IMR-90 (cell line): ENCODE measurements around the gene TADA1. TPM values are rescaled to one million over a fixed set of nuclear protein-coding genes. Genes with fewer than 3 reads are reported as not detected.

Experiments
- ATAC-seq: fragments of 200-7000 bp; cut with Tn5 transposase; 2 replicates; pipeline ENCODE4 v1.9.1; 2020; ENCODE audit warnings: low read depth, mild to moderate bottlenecking, moderate library complexity
- BruUV-seq: library from RNA; stranded (reverse); fragments of 400-500 nt; replicated peaks from 2 replicates; lab custom pipeline; 2021; lab: Mats Ljungman, UMichigan
- CTCF ChIA-PET: fragments of 300-600 bp; formaldehyde crosslinking; extraction: SDS; loops from one replicate; lab custom pipeline; 2021; ENCODE audit warnings: antibody characterized with exemption; lab: Yijun Ruan, JAX
- POLR2A ChIA-PET: fragments of 300-600 bp; sonication (Branson Sonifier 250); formaldehyde crosslinking; loops from one replicate; lab custom pipeline; 2022; ENCODE audit warnings: antibody characterized with exemption; ENCODE audit not compliant: unreplicated experiment; lab: Charles Lee
- DNase-seq: peaks from one replicate; pipeline ENCODE4 v3.0.0; 2013
- H2AFZ ChIP-seq: replicated peaks from 2 replicates; pipeline ENCODE3; 2013; ENCODE audit warnings: low read length, mild to moderate bottlenecking; ENCODE audit not compliant: poor library complexity
- H2AK5ac ChIP-seq: 2 replicates; pipeline ENCODE4 v1.6.1; 2013; ENCODE audit warnings: low read depth, low read length, inconsistent platforms
- H2AK9ac ChIP-seq: replicated peaks from 2 replicates; pipeline ENCODE3; 2013; ENCODE audit warnings: mild to moderate bottlenecking, low read depth, low read length, moderate library complexity; ENCODE audit not compliant: poor library complexity
- H2BK120ac ChIP-seq: 2 replicates; pipeline ENCODE4 v1.6.1; 2013; ENCODE audit warnings: low read depth, low read length, inconsistent platforms
- H2BK15ac ChIP-seq: 3 replicates; pipeline ENCODE4 v1.6.1; 2013; ENCODE audit warnings: low read depth, low read length, inconsistent platforms
- H2BK20ac ChIP-seq: 2 replicates; pipeline ENCODE4 v1.6.1; 2013; ENCODE audit warnings: low read depth, mild to moderate bottlenecking, inconsistent platforms, low read length, moderate library complexity
- H2BK5ac ChIP-seq: 2 replicates; pipeline ENCODE4 v1.6.1; 2013; ENCODE audit warnings: mild to moderate bottlenecking, low read depth, low read length, inconsistent platforms; ENCODE audit not compliant: poor library complexity, severe bottlenecking
- H3K14ac ChIP-seq: replicated peaks from 2 replicates; pipeline ENCODE4 v1.6.1; 2013; ENCODE audit warnings: low read depth, low read length, inconsistent platforms
- H3K18ac ChIP-seq: 2 replicates; pipeline ENCODE4 v1.6.1; 2013; ENCODE audit warnings: low read depth, low read length, control low read depth
- H3K23ac ChIP-seq: 2 replicates; pipeline ENCODE4 v1.6.1; 2013; ENCODE audit warnings: low read depth, low read length, inconsistent platforms
- H3K27ac ChIP-seq: 2 replicates; pipeline ENCODE4 v1.5.1; 2013; ENCODE audit warnings: mild to moderate bottlenecking, control low read depth, low read length; ENCODE audit not compliant: insufficient read depth
- H3K27me3 ChIP-seq: 2 replicates; pipeline ENCODE4 v1.6.1; 2013; ENCODE audit warnings: low read length; ENCODE audit not compliant: control insufficient read depth, insufficient read depth
- H3K36me3 ChIP-seq: 2 replicates; pipeline ENCODE4 v1.6.1; 2013; ENCODE audit warnings: low read length, mixed read lengths; ENCODE audit not compliant: control insufficient read depth, insufficient read depth
- H3K4ac ChIP-seq: 2 replicates; pipeline ENCODE4 v1.6.1; 2013; ENCODE audit warnings: low read depth, low read length, inconsistent platforms
- H3K4me1 ChIP-seq: 2 replicates; pipeline ENCODE4 v1.6.1; 2013; ENCODE audit warnings: low read length, mixed read lengths; ENCODE audit not compliant: control insufficient read depth, insufficient read depth
- H3K4me2 ChIP-seq: 2 replicates; pipeline ENCODE4 v1.6.1; 2013; ENCODE audit warnings: low read depth, mild to moderate bottlenecking, control low read depth, low read length, moderate library complexity
- H3K4me3 ChIP-seq: 2 replicates; pipeline ENCODE4 v1.5.1; 2013; ENCODE audit warnings: low read depth, mild to moderate bottlenecking, control low read depth, low read length, moderate library complexity; ENCODE audit not compliant: insufficient read depth
- H3K56ac ChIP-seq: 2 replicates; pipeline ENCODE4 v1.6.1; 2013; ENCODE audit warnings: low read length, inconsistent platforms; ENCODE audit not compliant: insufficient read depth; ENCODE audit errors: extremely low read depth
- H3K79me1 ChIP-seq, 2 experiments: 2 replicates each; pipeline ENCODE4 v1.6.1; 2013; ENCODE audit warnings: low read length in 2 of 2, inconsistent platforms in 1 of 2, low read depth in 1 of 2
- H3K9ac ChIP-seq: 2 replicates; pipeline ENCODE4 v1.6.1; 2013; ENCODE audit warnings: low read depth, low read length, control low read depth
- H3K9me1 ChIP-seq: 2 replicates; pipeline ENCODE4 v1.6.1; 2013; ENCODE audit warnings: low read length, inconsistent platforms; ENCODE audit not compliant: insufficient read depth
- H3K9me3 ChIP-seq: 2 replicates; pipeline ENCODE4 v1.6.1; 2013; ENCODE audit warnings: low read length; ENCODE audit not compliant: control insufficient read depth, insufficient read depth
- H4K20me1 ChIP-seq: 2 replicates; pipeline ENCODE4 v1.6.1; 2013; ENCODE audit warnings: low read length, inconsistent platforms; ENCODE audit not compliant: insufficient read depth
- H4K5ac ChIP-seq: 2 replicates; pipeline ENCODE4 v1.6.1; 2013; ENCODE audit warnings: mild to moderate bottlenecking, low read depth, low read length, control low read depth
- H4K8ac ChIP-seq, 2 experiments: 2 replicates each; pipeline ENCODE4 v1.6.1; 2013; ENCODE audit warnings: low read depth in 2 of 2, low read length in 2 of 2, control low read depth in 1 of 2, inconsistent platforms in 1 of 2
- H4K91ac ChIP-seq: 2 replicates; pipeline ENCODE4 v1.6.1; 2013; ENCODE audit warnings: low read depth, low read length, inconsistent platforms; ENCODE audit not compliant: insufficient read depth
- BHLHE40 ChIP-seq: fragments of 150-350 bp; IDR thresholded peaks from 2 replicates; pipeline ENCODE4 v1.6.1; 2016; ENCODE audit warnings: mild to moderate bottlenecking, low read depth, low read length
- CEBPB ChIP-seq: IDR thresholded peaks from 2 replicates; pipeline ENCODE4 v1.6.1; 2012; ENCODE audit warnings: low read depth, low read length, improper control_type of control experiment
- CHD1 ChIP-seq: IDR thresholded peaks from 2 replicates; pipeline ENCODE4 v1.6.1; 2012; ENCODE audit warnings: low read depth, low read length, improper control_type of control experiment
- CTCF ChIP-seq: conservative IDR thresholded peaks from 2 replicates; pipeline ENCODE4 v1.5.1; 2012; ENCODE audit warnings: mild to moderate bottlenecking, low read depth, low read length, improper control_type of control experiment
- ELK1 ChIP-seq: fragments of 150-350 bp; IDR thresholded peaks from 2 replicates; pipeline ENCODE4 v1.6.1; 2016; ENCODE audit warnings: low read depth, mild to moderate bottlenecking, low read length, moderate library complexity, borderline replicate concordance
- FOS ChIP-seq: fragments of 150-350 bp; IDR thresholded peaks from 2 replicates; pipeline ENCODE4 v1.6.1; 2016; ENCODE audit warnings: low read depth, low read length
- MAFK ChIP-seq: IDR thresholded peaks from 2 replicates; pipeline ENCODE4 v1.6.1; 2012; ENCODE audit warnings: low read depth, low read length, improper control_type of control experiment
- MAZ ChIP-seq: IDR thresholded peaks from 2 replicates; pipeline ENCODE4 v1.6.1; 2012; ENCODE audit warnings: low read depth, mild to moderate bottlenecking, low read length, improper control_type of control experiment, moderate library complexity, borderline replicate concordance
- MXI1 ChIP-seq: IDR thresholded peaks from 2 replicates; pipeline ENCODE4 v1.6.1; 2012; ENCODE audit warnings: low read depth, mild to moderate bottlenecking, low read length, moderate library complexity, borderline replicate concordance
- NFE2L2 ChIP-seq: fragments of 150-350 bp; IDR thresholded peaks from 2 replicates; pipeline ENCODE4 v1.6.1; 2016; ENCODE audit warnings: low read depth, mild to moderate bottlenecking, low read length
- POLR2A ChIP-seq: IDR thresholded peaks from 2 replicates; pipeline ENCODE4 v1.6.1; 2012; ENCODE audit warnings: mild to moderate bottlenecking, low read depth, low read length
- RAD21 ChIP-seq: IDR thresholded peaks from 2 replicates; pipeline ENCODE4 v1.6.1; 2012; ENCODE audit warnings: low read length, improper control_type of control experiment
- RCOR1 ChIP-seq: IDR thresholded peaks from 2 replicates; pipeline ENCODE4 v1.6.1; 2012; ENCODE audit warnings: mild to moderate bottlenecking, low read length, improper control_type of control experiment; ENCODE audit not compliant: insufficient replicate concordance
- RFX5 ChIP-seq: IDR thresholded peaks from 2 replicates; pipeline ENCODE4 v1.8.0; 2012; ENCODE audit warnings: low read depth, mild to moderate bottlenecking, low read length, moderate library complexity
- SMC3 ChIP-seq: fragments of 150-350 bp; IDR thresholded peaks from 2 replicates; pipeline ENCODE4 v1.6.1; 2016; ENCODE audit warnings: low read depth, mild to moderate bottlenecking, antibody characterized with exemption, low read length, moderate library complexity
- USF2 ChIP-seq: fragments of 150-350 bp; IDR thresholded peaks from 2 replicates; pipeline ENCODE4 v1.6.1; 2017; ENCODE audit warnings: mild to moderate bottlenecking, antibody characterized with exemption, low read length, low read depth
- WGBS, 2 experiments: methylation state at CpG; one replicate each; pipeline versions ENCODE4 v1.1.5 to v1.1.7; 2013; ENCODE audit warnings: missing lambda C conversion rate in 2 of 2; ENCODE audit not compliant: insufficient read length in 1 of 2; ENCODE audit errors: extremely low coverage in 2 of 2; 5-methylcytosine and 5-hydroxymethylcytosine counted together
- dilution Hi-C: fragments of 300-500 bp; cut with HindIII; formaldehyde crosslinking; loops from one replicate; pipeline ENCODE4 v1.14.3; 2018; ENCODE audit warnings: low sequenced_read_pairs; ENCODE audit not compliant: unreplicated experiment
- in situ Hi-C: fragments of 300-500 bp; cut with MboI; formaldehyde crosslinking; loops from 3 replicates; pipeline ENCODE4 v1.14.3; 2019; ENCODE audit warnings: low sequenced_read_pairs, inconsistent platforms, mixed read lengths
- intact Hi-C: fragments of 100-400 bp; cut with micrococcal nuclease; formaldehyde crosslinking; loops from 2 replicates; pipeline ENCODE4 v1.10.0; 2022
- polyA plus RNA-seq, 3 experiments: library from polyadenylated mRNA; depleted of rRNA; stranded (reverse); fragments of >200 nt; gene quantifications; 2 replicates each; pipeline ENCODE4 v1.2.3, GENCODE V29; 2012; ENCODE audit warnings: low replicate concordance in 1 of 3
- total RNA-seq: library from RNA; depleted of rRNA; stranded (reverse); fragments of >200 nt; gene quantifications from 2 replicates; pipeline ENCODE4 v1.2.3, GENCODE V29; 2012

Gene TADA1
- total and polyA plus RNA-seq, 2 of the 4 experiments (the other 2 are of a cell fraction), result 8.2 to 16.8 TPM

GRCh38 chr1:166902279-166902678 lies 26.2 kb upstream of the TADA1 start:
- dilution Hi-C loops (no loop called here), intact Hi-C loops (loop anchor here (10.0 kb wide), 1 partner anchor 633 kb away; no protein-coding TSS in a partner anchor), in situ Hi-C loops (no loop called here)
- H4K20me1 ChIP-seq, result no peaks in the 10 kb centered on the region
- H3K79me1 ChIP-seq, result no peaks in the 10 kb centered on the region
- peaks cover 3% of the 10 kb centered on the region; the same call in 1 of the 2 replicates for H3K4me1 ChIP-seq
- H2BK20ac ChIP-seq, result no peak overlapping the region
- no peak overlapping the region for H3K56ac ChIP-seq
- H2AK9ac ChIP-seq, result no peak overlapping the region
- no peak overlapping the region for H4K91ac ChIP-seq
- H2AK5ac ChIP-seq, result no peak overlapping the region
- DNase-seq (peak; percentile 38), ATAC-seq (peak; percentile 53; the same call in 1 of the 2 replicates)
- no peak overlapping the region for H3K14ac ChIP-seq
- no peaks in the 10 kb centered on the region; the same call in 1 of the 2 replicates for H3K9me3 ChIP-seq
- TF ChIP-seq USF2 (no peak), RCOR1 (no peak), MAFK (no peak), CHD1 (no peak), CEBPB (no peak; the same call in 1 of the 2 replicates), CTCF (no peak), RAD21 (no peak), NFE2L2 (no peak), MAZ (no peak), SMC3 (no peak), ELK1 (no peak), RFX5 (no peak), FOS (no peak), BHLHE40 (no peak), MXI1 (no peak), POLR2A (no peak)
- no peak overlapping the region for H3K4ac ChIP-seq
- no peak overlapping the region for H3K27ac ChIP-seq
- H3K36me3 ChIP-seq, result no peaks in the 10 kb centered on the region
- WGBS, 2 experiments, result no CpG with 5 or more reads among the region's 1 CpG
- H2BK5ac ChIP-seq, result no peak overlapping the region
- H4K5ac ChIP-seq, result no peak overlapping the region
- no peak overlapping the region for H2BK15ac ChIP-seq
- POLR2A ChIA-PET, result no interaction called here
- H4K8ac ChIP-seq, result no peak overlapping the region
- no peaks in the 10 kb centered on the region for H3K9me1 ChIP-seq
- no peak overlapping the region for H3K4me3 ChIP-seq
- no peak overlapping the region for H3K18ac ChIP-seq
- H3K4me2 ChIP-seq, result no peak overlapping the region
- no peak overlapping the region for H3K23ac ChIP-seq
- CTCF ChIA-PET, result interaction anchor here (0.9 to 1.9 kb wide), 2 partner anchors 8 to 26 kb away, joined by 3 to 9 read pairs; partner anchors contain the start of gene TADA1
- no TSS peak for BruUV-seq
- no peak overlapping the region for H2AFZ ChIP-seq
- no peaks in the 10 kb centered on the region for H3K27me3 ChIP-seq
- H2BK120ac ChIP-seq, result no peak overlapping the region
- no peak overlapping the region for H3K9ac ChIP-seq
